Nasal cavity respiratory epithelium epithelial cell of viscerocranial mucosa (primary cell): ENCODE measurements around the gene PGM1. TPM values are rescaled to one million over a fixed set of nuclear protein-coding genes. Genes with fewer than 3 reads are reported as not detected.

ENCODE experiments used
- total RNA-seq: library from RNA; depleted of rRNA; stranded (reverse); fragments of >200 nt; gene quantifications from 2 replicates; pipeline ENCODE4 v1.2.3, GENCODE V29; 2014

Gene PGM1
- total RNA-seq: 54.0 and 90.6 TPM in 2 replicates

GRCh38 chr1:63593303-63593885, at the start of gene PGM1:
Gene PGM1 (plus strand): TSS chr1:63593411. CDS start chr1:63593489, 78 bp downstream.

Other genes starting within 250 kb of the PGM1 start
- gene ALG6, start 225.8 kb upstream of the PGM1 start, total RNA-seq: 14.7 and 19.1 TPM in 2 replicates
- 18.1 and 22.8 TPM in 2 replicates for gene ITGB3BP, start 70.2 kb upstream of the PGM1 start, total RNA-seq
- gene EFCAB7, start 69.9 kb upstream of the PGM1 start, total RNA-seq: 3.4 and 6.3 TPM in 2 replicates
- gene ROR1, start 180.6 kb downstream of the PGM1 start, total RNA-seq: 0.68 and 3.9 TPM in 2 replicates